H1 (cell line): Measurements from ENCODE around the gene MCM6.

Source experiments
- CBX5 ChIP-seq: fragments of 300-800, 300-1000 bp; sonication (generic); IDR thresholded peaks from 2 replicates; pipeline ENCODE4 v1.7.1; 2016; ENCODE audit warnings: antibody characterized with exemption, low read length, low read depth
- EZH2 ChIP-seq: fragments of 200-600 bp; sonication (generic); IDR thresholded peaks from 2 replicates; pipeline ENCODE4 v1.7.1; 2012; ENCODE audit warnings: low read depth, mild to moderate bottlenecking, moderate library complexity, low read length, inconsistent platforms; ENCODE audit not compliant: severe bottlenecking
- GABPA ChIP-seq: IDR thresholded peaks from 2 replicates; pipeline ENCODE4 v1.6.1; 2011; ENCODE audit warnings: mild to moderate bottlenecking, low read length, moderate library complexity, borderline replicate concordance; ENCODE audit not compliant: insufficient read depth
- POLR2A ChIP-seq, 2 experiments: IDR thresholded peaks; 1 replicate in 1 of 2; 2 replicates in 1 of 2; pipeline ENCODE4 v1.6.1; 2011; ENCODE audit warnings: low read depth in 2 of 2, low read length in 2 of 2, mild to moderate bottlenecking in 2 of 2; ENCODE audit errors: control extremely low read depth in 1 of 2
- POLR2AphosphoS5 ChIP-seq: IDR thresholded peaks from 2 replicates; pipeline ENCODE4 v1.6.1; 2011; ENCODE audit warnings: low read depth, low read length
- POU5F1 ChIP-seq: IDR thresholded peaks from 2 replicates; pipeline ENCODE4 v1.6.1; 2011; ENCODE audit warnings: low read depth, mild to moderate bottlenecking, low read length, moderate library complexity
- RNF2 ChIP-seq: fragments of 200-900, 300-1000 bp; sonication (generic); IDR thresholded peaks from 2 replicates; pipeline ENCODE4 v1.7.1; 2016; ENCODE audit warnings: borderline replicate concordance, low read depth, mild to moderate bottlenecking, antibody characterized with exemption, low read length; ENCODE audit not compliant: poor library complexity, severe bottlenecking; ENCODE audit errors: missing control alignments
- SAP30 ChIP-seq: fragments of 300-600 bp; sonication (generic); IDR thresholded peaks from 2 replicates; pipeline ENCODE4 v1.7.1; 2012; ENCODE audit warnings: low read length, moderate library complexity, mild to moderate bottlenecking, inconsistent platforms; ENCODE audit not compliant: insufficient read depth, insufficient replicate concordance
- SP1 ChIP-seq: IDR thresholded peaks from 2 replicates; pipeline ENCODE4 v1.6.1; 2011; ENCODE audit warnings: low read depth, low read length
- SP2 ChIP-seq: IDR thresholded peaks from 2 replicates; pipeline ENCODE4 v1.6.1; 2012; ENCODE audit warnings: mild to moderate bottlenecking, low read length, inconsistent platforms
- ZNF274 ChIP-seq: IDR thresholded peaks from 2 replicates; pipeline ENCODE4 v1.7.0; 2012; ENCODE audit warnings: low read length, borderline replicate concordance; ENCODE audit errors: extremely low read depth
- TF ChIP-seq, protein P1 (sequence below), 3 experiments: IDR thresholded peaks; 1 replicate in 2 of 3; 2 replicates in 1 of 3; pipeline versions ENCODE4 v1.5.1 to v1.6.1; 2011; ENCODE audit warnings: low read length in 3 of 3, mild to moderate bottlenecking in 3 of 3, inconsistent platforms in 2 of 3, low read depth in 1 of 3, moderate library complexity in 1 of 3; ENCODE audit not compliant: insufficient read depth in 1 of 3; ENCODE audit errors: control extremely low read depth in 1 of 3
- TF ChIP-seq, protein P2 (sequence below): IDR thresholded peaks from 2 replicates; pipeline ENCODE4 v1.6.1; 2011; ENCODE audit warnings: low read length, improper control_type of control experiment
- TF ChIP-seq, protein P3 (sequence below): IDR thresholded peaks from 2 replicates; pipeline ENCODE4 v1.6.1; 2012; ENCODE audit warnings: inconsistent platforms

DNA sequence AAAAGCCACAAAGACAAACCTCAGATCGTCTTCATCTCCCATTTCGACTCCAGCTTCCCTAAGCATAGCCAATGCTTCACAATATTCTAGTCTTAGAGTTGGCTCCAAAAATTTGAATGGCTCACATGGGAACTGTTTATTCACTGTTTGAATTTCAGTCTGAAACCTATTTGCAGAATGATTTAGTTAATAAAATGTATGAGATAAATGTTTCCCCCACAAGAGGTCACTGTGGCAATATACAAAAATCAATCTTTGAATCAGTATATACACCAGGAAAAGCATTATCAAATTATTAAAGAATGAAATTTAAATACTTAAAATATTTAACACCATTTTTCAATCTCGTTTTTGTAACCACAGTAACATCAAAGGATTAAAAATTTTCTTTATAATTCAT, 40.0 kb upstream of the MCM6 start:
- TF ChIP-seq CBX5 (no peak), RNF2 (no peak), SAP30 (no peak), POLR2A (IDR thresholded peaks at IDR 0.05; ENCODE audit: control extremely low read depth in 1 of 2, low read depth in 2 of 2, low read length in 2 of 2) (no peak), EZH2 (no peak), ZNF274 (no peak), POLR2AphosphoS5 (no peak), SP2 (no peak), POU5F1 (no peak), SP1 (no peak), GABPA (no peak)
- TF ChIP-seq, protein P1, sequence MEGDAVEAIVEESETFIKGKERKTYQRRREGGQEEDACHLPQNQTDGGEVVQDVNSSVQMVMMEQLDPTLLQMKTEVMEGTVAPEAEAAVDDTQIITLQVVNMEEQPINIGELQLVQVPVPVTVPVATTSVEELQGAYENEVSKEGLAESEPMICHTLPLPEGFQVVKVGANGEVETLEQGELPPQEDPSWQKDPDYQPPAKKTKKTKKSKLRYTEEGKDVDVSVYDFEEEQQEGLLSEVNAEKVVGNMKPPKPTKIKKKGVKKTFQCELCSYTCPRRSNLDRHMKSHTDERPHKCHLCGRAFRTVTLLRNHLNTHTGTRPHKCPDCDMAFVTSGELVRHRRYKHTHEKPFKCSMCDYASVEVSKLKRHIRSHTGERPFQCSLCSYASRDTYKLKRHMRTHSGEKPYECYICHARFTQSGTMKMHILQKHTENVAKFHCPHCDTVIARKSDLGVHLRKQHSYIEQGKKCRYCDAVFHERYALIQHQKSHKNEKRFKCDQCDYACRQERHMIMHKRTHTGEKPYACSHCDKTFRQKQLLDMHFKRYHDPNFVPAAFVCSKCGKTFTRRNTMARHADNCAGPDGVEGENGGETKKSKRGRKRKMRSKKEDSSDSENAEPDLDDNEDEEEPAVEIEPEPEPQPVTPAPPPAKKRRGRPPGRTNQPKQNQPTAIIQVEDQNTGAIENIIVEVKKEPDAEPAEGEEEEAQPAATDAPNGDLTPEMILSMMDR (IDR thresholded peaks at IDR 0.05; ENCODE audit: control extremely low read depth in 1 of 3, insufficient read depth in 1 of 3, low read depth in 1 of 3, low read length in 3 of 3) = no peak; a peak in 1 of 4 replicates
- TF ChIP-seq, protein P2, sequence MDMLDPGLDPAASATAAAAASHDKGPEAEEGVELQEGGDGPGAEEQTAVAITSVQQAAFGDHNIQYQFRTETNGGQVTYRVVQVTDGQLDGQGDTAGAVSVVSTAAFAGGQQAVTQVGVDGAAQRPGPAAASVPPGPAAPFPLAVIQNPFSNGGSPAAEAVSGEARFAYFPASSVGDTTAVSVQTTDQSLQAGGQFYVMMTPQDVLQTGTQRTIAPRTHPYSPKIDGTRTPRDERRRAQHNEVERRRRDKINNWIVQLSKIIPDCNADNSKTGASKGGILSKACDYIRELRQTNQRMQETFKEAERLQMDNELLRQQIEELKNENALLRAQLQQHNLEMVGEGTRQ = no peak
- TF ChIP-seq, protein P3, sequence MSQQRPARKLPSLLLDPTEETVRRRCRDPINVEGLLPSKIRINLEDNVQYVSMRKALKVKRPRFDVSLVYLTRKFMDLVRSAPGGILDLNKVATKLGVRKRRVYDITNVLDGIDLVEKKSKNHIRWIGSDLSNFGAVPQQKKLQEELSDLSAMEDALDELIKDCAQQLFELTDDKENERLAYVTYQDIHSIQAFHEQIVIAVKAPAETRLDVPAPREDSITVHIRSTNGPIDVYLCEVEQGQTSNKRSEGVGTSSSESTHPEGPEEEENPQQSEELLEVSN = no peak
